ENCODE results near the gene ZNF454.

ZNF454 gene

DNA sequence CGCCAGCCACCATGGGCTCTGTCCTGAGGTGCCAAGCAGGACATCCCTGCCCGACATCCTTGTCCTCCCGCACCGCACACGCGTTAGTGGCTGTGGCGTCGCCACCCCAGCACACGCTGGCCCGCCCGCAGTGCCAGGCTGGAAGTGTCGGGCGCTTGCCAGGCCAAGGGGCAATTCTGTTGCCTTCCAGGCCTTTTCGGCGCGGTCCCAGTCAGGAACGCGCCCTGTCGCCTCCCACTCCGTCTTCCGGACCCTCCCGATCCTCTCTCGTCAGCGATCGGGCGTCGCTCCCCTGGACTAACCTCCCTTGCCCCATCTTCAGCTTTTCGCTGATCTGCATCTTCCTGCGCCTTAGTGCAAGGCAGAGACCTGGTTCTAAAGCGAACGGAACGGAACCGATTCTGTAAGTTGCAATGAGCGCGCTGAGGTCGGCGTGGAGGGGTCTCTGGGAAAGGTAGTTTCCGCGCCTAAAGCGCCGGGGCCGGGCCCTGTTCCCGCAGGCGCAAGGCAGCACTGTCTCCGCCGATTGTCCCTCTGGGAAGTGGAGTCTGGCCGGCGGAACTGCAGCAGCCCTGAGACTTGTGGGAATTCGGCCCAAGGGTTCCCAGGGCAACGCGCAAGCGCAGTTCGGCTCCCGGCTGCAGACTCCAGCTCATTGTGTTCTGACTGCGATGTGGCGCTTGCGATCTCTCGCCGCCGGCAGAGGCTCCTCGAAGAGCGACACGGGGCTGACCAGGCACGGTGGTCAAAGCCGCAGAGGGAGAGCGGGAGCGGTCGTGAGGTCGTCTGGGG is at the start of gene ZNF454:
Gene ZNF454, plus strand, starts transcription at position 630 of the 792 bp plus-strand sequence. CDS start 1,594 bp downstream, outside the sequence.
- no peak for DNase-seq

- peak; percentile 22 for DNase-seq
Measured at GRCh38 chr5:178895615-178896571, 45.1 kb upstream of the ZNF454 start, which contains the start of gene ZFP2. Gene ZFP2 (plus strand): TSS chr5:178895913. CDS start chr5:178931314, 35,401 bp downstream.

GRCh38 chr5:178899289-178899688 is 41.7 kb upstream of the ZNF454 start:
- DNase-seq = no peak

DNA sequence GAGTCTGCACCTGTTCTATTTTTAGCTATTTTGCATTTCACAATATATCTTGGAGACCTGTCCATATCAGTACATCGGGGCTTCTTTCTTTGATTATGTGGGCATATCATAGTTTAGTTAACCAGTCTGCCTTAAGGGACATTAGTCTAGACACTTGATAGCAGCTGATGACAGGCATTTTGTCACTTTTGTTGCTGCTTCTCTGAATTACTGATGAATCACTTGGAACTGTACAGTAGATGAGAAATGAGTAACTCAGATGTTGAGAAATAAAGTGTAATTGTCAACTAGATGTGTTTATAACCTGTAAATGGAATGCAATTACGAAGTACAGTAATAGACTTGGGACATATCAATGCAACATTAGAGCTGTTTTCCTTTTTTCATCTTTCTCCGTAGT is 38.1 kb upstream of the ZNF454 start:
- no peak for DNase-seq

DNA sequence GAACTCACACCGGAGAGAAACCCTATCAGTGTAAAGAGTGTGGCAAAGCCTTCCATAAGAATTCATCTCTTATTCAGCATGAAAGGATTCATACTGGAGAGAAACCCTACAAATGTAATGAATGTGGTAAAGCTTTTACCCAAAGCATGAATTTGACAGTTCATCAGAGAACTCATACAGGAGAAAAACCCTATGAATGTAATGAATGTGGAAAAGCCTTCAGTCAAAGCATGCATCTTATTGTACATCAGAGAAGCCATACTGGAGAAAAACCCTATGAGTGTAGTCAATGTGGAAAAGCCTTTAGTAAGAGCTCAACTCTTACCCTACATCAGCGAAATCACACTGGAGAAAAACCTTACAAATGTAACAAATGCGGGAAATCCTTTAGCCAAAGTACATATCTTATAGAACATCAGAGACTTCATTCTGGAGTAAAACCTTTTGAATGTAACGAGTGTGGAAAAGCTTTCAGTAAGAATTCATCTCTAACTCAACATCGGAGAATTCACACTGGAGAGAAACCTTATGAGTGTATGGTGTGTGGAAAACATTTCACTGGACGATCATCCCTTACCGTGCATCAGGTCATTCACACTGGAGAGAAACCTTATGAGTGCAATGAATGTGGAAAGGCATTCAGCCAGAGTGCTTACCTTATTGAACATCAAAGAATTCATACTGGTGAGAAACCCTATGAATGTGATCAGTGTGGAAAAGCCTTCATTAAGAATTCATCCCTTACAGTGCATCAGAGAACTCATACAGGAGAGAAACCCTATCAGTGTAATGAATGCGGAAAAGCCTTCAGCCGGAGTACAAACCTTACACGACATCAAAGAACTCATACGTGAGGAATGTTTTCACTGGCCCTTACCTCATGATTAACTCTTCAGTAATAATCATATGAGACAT is 8.9 kb upstream of the ZNF454 start:
- DNase-seq = no peak

GRCh38 chr5:178941361-178941760 is 363 bp downstream of the ZNF454 start:
- DNase-seq = no peak

DNA sequence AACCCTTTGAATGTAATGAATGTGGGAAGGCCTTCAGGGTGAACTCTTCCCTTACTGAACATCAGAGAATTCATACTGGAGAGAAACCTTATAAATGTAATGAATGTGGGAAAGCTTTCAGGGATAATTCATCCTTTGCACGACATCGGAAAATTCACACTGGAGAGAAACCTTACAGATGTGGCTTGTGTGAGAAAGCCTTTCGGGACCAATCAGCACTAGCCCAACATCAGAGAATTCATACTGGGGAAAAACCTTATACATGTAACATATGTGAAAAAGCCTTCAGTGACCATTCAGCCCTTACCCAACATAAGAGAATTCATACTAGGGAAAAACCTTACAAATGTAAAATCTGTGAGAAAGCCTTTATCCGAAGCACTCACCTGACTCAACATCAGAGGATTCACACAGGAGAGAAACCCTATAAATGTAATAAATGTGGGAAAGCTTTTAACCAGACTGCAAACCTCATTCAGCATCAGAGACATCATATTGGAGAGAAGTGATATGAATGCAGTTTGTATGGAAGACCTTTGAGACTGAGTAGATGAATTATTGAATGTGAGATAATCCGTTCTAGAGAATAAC is 24.6 kb downstream of the ZNF454 start:
- no peak for DNase-seq

- no peak for DNase-seq
Measured at GRCh38 chr5:178981381-178981780, 40.4 kb downstream of the ZNF454 start.

GRCh38 chr5:178982941-178983340 is 41.9 kb downstream of the ZNF454 start:
- no peak for DNase-seq

- DNase-seq = no peak
Measured at GRCh38 chr5:178983728-178984127, 42.7 kb downstream of the ZNF454 start.

- no peak for DNase-seq
Measured at GRCh38 chr5:178984145-178985072, 43.4 kb downstream of the ZNF454 start.

- no peak for DNase-seq
Measured at GRCh38 chr5:178986326-178986960, 45.4 kb downstream of the ZNF454 start.

DNA sequence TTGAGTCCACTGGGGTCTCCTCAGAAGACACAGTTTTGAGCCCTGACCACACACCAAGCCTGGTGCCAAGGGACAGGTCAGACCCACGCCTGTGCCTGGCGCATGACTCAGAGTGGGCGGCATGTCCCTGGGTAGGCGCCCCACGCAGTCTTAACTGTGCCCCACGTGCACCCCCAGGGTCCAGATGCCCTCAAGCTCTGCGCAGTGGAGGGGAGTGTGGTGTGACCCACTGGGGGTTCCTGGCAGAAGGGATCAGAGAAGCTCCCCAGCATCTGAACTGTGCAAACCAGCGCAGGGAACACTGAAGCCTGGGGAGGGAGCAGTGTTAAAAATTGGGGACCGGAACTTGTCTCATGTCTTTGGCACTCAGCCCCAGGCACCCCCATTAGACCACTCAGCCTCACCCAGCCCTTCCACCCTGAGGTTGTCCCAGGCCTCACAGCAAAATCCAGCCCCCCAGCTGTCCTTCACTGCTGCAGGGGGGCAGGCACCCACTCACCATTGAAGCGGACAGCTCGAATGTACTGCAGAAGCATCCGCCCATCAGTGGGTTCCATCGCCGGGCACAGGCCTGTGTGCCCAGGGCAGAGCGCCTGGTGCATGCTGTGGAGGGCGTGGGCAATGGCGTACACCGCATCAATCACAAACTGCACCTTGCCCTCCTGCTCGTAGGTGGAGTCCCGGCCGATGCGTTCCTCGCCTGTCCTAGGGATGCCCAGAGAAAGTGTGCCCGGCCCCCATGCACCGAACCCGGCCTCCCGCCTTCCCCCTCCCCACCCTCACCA is 47.6 kb downstream of the ZNF454 start:
- no peak for DNase-seq

DNA sequence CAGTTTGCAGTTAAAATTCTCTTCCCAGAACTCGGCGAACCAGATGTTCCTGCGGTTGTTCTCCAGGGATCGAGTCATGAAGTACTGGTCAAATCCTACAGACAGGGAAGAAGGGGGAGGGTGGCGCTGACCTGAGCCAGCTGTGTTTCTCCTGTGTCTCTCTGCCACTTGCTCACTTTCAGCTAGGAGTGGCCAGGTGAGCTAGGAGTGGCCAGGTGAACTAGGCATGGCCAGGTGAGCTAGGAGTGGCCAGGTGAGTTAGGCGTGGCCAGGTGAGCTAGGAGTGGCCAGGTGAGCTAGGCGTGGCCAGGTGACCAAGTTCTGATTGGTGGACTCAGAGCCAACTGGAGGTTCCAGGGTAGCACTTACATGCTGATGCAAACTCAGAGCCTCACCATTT is 48.3 kb downstream of the ZNF454 start:
- no peak for DNase-seq

- DNase-seq = no peak
Measured at GRCh38 chr5:178990491-178990890, 49.5 kb downstream of the ZNF454 start.

DNA sequence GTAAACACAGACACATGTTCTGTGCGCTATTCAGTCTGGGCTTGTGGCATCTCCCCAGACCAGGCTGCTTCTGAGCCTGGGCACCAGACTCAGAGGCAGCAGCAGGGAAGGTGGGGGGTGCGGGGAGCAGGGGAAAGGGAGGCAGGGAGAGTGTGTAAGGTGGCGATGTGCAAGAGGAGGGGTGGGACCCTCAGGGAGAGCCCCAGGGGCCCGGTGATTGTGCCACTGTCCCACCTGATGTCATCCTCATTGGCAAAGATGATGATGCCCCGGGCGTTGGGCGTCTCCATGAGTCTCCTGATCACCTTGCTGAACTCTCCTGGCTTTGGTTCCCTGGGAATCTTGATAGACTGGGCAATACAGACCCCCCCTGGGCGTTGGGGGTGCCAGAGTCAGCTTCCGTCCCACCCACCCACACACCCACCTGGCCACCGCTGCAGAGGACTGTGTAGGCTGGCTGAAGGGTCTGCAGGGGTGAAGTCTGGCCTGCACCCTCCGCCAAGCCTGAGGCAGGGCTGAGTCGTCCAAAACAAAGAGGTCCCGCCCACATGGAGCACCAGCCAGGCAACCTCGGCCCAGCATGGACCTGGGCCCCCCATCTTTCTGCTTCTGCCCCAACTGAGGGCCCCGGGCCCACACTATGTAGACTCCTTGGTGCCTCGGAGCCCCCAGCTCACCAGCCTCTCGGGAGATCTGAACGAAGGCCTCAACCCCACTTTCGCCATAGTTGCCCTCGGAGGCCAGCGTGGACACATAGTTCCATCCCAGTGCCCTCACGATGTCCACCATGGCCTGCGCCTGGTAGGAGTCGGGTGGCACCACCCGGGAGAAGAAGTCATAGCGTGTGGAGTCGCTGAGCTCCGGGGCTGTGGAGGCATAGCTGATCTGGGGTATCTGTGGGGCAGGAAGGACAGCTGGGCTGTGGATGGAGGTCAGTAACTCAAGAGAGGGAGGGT is 50.5 kb downstream of the ZNF454 start:
- no peak for DNase-seq

DNA sequence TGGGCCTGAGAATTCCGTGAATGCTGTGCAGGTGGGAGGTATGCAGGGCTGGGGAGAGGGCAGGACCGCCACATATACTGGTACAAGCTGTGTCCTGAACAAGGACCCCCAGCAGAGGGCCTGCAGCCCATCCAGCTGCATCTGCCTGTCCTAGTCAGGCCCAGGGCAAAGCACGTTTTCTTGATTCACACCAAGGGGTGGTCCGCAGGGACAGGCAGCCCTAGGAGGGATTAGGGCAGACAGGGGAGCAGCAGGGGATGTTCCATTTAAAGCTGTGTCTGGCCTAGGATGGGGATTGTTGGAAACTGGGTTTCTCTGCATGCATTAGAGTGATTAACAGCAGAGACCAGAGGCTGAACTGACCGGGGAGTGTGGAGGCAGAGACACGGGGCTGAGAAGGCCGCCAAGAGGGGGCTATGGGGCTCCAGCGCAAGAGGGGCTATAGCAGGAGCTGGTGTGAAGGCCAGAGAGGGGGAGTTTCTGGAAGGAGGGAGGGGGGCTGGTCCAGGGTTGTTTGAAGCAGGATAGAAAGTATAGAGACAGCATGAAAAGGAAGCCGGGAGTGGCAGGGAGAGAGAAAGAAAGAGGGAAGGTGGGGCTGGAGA is 51.4 kb downstream of the ZNF454 start:
- no peak for DNase-seq

DNA sequence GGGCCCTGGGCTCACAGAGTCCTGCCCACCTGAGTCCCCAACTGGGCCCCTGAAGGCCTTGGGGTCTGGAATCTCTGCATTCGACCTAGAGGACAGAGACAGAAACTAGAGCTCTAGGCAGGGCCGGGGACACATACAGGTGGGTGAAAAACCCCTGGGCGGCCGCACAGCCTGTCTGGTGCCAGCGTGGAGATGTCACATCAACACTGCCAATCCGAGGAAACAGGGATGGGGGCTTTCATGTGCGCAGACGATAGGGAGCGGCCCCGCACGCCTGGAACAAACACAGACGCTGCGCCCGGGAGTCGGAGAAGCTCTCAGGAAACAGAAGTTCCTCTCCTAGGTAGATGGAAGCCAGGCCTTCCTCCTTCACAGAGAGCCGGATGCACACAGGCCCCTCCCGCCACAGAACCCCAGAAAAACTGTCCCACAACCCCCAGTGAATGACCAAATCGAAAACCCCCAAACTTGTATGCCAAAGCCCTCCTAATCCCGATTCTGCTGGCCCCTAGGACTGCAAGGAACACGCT is 52.3 kb downstream of the ZNF454 start:
- DNase-seq = no peak
